Fibroblast of peridontal ligament (primary cell): ENCODE measurements around the gene DDA1.
A peak's percentile ranks its signal among the peaks of the same experiment; 100 is the strongest.

Experiments used
- DNase-seq: peaks from one replicate; pipeline ENCODE4 v3.0.0-alpha.2; 2010; ENCODE audit errors: extremely low read depth

Gene DDA1

GRCh38 chr19:17311455-17312188 is 2.3 kb downstream of the DDA1 start:
- no peak for DNase-seq

GRCh38 chr19:17312189-17313113 is 3.1 kb downstream of the DDA1 start:
- DNase-seq = no peak

GRCh38 chr19:17314007-17314593 is 4.7 kb downstream of the DDA1 start:
- no peak for DNase-seq

DNA sequence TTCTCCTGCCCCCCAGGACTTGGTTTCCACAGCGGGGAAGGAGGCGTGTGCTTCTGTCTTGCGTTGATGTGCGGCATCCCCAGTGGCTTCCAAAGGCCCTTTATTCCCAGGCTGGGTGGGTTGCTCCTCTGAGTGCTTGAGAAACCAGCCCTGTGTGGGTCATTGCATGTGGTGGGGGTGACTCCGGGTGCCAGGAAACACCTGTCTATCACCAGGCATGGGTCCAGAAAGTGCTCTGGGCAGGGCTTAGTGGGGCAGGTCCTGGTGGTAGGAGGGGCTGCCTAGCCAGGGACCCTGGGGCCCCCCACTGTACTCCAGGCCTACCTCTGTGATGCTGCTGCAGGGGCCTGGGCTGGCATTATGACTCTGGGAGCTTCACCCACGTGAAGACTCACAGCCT is 9.6 kb downstream of the DDA1 start:
- DNase-seq = no peak

DNA sequence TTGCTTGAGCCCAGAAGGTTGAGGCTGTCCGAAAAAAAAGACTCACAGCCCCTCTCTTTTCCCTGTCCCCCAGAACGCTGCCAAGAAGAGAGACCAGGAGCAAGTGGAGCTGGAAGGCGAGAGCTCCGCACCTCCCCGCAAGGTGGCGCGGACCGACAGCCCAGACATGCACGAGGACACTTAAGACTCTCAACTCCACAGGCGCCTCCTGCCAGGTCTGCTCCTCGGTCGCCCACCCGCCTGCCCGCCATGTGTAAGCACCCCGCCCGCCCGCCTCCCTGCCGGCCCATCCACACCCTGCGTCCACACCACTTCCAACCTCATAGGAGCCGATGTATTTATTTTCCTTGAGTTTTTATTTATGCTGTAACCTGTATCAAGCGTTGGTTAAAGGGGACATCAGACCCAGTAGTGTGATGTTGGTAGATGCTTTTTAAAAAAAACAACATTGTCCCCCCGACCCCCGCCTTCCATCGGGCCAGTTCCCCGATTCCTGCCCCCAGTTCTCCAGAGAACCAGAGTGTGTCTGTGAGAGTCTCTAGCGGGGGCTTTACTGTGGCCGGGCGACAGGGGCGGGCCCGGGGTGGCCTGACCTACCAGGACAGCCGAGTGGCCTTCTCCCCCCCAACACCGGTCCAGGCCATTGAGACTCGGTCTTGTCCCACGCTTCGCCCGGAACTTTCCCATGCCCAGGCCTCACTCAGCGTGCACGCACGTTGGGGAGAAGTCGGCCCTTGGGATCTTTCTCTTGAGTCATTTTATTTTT is 10.3 kb downstream of the DDA1 start:
- DNase-seq = no peak

- DNase-seq = no peak
These were observed 11.1 kb downstream of the DDA1 start for GRCh38 chr19:17320435-17320834.

DNA sequence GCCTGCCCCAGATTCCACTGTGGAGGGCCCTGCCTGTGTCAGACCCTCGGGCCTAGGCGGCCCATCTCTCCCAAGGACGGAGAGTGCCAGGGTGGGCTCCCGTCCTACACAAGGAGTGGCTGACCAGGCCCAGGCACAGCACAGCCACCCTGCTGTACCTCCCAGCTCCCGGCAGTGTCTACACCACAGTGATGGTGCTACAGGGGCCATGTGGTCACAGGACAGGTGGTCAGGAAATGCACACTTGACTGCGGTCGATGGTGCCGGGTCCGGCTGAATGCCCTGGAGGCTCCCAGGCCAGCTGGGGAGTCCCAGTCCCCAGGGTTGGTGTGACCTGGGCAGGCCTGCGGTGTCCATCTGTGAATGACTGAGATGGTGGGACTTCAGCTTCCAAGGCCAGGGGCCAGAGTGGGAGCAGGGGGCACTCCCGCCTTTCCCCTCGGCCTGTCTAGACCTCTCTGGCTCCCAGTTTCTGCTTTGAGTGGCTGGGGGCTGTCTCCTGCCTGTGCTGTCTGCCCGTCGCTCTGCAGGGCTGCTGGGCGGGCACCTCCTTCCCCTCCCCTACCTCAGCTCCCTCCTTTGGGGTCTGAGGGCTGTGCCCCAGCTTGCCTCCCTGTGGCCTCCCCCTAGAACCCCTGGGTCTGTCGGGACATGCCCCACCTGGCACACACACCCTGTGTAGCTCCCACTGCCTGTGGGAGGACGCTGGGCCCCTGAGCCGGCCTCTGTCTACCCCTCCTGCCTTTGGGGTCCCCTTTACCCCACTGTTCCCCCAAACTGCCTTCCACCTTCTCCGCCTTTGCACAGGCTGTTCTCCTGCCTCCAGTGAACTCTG is 12.5 kb downstream of the DDA1 start:
- no peak for DNase-seq

DNA sequence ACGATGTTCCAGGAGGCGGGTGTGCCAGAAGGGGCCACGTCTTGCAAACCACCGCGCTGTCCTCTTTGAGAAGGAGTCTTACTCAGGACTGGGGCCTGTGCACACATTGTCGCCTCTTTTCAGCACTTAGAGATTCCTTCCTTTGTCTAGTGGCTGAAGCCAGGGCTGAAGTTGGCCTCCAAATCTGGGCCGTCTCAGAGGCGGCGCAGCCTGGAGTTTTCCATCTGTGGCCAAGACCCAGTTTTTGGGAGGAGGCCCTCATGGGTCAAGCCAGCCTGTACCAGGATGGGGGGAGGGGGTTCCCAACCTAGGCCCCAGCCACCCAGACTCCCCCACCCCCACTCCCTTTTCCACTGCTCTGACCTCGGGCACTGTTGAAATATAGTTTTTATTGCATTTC is 13.5 kb downstream of the DDA1 start:
- DNase-seq = no peak

GRCh38 chr19:17323300-17323963 is 14.1 kb downstream of the DDA1 start:
- no peak for DNase-seq

DNA sequence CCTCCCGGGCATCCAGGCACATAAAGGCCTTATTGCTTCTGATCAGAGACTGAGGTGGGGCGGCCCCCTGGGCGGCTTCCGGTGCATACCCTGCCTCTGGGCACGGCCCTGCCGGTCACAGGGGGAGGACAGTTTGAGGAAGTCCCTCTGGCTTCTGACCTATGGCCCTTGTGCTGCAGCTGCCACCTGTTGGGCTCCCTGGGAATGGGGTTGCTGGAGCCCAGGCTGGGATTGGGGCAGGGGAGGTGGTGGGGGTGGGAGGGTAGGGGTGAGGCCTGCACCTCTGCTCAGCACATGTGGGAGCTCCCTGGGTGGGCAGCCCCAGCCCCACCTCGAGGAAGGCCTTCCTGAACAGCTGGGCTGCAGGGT is 14.6 kb downstream of the DDA1 start:
- DNase-seq = no peak

DNA sequence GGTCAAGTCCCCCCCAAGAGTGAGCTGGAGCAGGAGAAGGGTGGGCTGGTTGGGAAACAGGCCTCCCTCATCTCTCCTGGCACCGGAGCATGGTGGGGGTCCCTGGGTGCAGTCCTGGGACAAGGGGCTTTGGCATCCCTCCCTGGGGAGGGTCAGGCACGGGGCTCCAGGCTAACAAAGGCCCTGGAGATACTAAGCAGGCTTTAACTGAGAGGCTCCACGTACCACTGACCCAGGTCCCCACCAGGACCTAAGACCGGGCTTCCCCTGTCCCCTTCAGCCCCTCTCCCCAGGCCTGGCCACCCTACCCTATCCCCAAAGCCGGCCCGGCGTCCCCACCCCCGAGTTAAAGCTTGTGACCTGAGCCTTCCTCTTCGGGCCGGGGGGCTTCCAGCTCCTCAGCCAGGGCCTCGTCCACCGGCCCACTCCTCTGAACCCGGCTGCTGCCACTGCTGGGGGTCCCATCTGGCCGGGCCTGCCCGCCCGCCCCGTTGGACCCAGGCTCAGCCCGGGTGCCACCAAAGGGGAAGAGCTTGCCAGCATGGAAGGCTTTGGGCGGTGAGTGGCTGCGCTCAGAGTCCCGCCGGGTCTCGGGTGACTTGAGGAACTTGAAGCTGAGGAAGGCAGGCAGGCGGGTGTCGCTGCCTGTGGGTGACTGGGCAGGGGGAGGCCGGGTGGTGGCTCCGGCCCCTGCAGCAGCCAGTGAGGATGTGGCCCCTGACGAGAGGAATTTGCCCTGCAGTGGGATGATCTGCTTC is 15.2 kb downstream of the DDA1 start:
- no peak for DNase-seq

GRCh38 chr19:17325133-17325532 is 15.8 kb downstream of the DDA1 start:
- DNase-seq = no peak

GRCh38 chr19:17325881-17326594 is 16.7 kb downstream of the DDA1 start:
- peak; percentile 79 for DNase-seq

GRCh38 chr19:17326595-17326966 is 17.2 kb downstream of the DDA1 start:
- no peak for DNase-seq

- DNase-seq = no peak
These were observed 17.8 kb downstream of the DDA1 start for GRCh38 chr19:17327068-17327653.

GRCh38 chr19:17327654-17328516 is 18.5 kb downstream of the DDA1 start:
- DNase-seq = no peak

GRCh38 chr19:17328517-17329365 is 19.4 kb downstream of the DDA1 start:
- no peak for DNase-seq
